GM19043 (cell line): ENCODE data around the gene NLRX1.
"Not testable (repeated sequence)": the region's sequence is repeated elsewhere in the genome, so short reads cannot be mapped to it uniquely, and the experiment has no call there.

Experiments
- ATAC-seq: cut with Tn5 transposase; IDR thresholded peaks from one replicate; pipeline ENCODE4 v1.9.1; 2021; ENCODE audit warnings: low read depth; ENCODE audit not compliant: unreplicated experiment

NLRX1 gene

GRCh38 chr11:119205574-119206510, 37.3 kb downstream of the NLRX1 start, which contains the start of gene CBL:
CBL (plus strand) TSS chr11:119206339; CDS start chr11:119206418, 79 bp downstream.
- ATAC-seq = peak; percentile 75

DNA sequence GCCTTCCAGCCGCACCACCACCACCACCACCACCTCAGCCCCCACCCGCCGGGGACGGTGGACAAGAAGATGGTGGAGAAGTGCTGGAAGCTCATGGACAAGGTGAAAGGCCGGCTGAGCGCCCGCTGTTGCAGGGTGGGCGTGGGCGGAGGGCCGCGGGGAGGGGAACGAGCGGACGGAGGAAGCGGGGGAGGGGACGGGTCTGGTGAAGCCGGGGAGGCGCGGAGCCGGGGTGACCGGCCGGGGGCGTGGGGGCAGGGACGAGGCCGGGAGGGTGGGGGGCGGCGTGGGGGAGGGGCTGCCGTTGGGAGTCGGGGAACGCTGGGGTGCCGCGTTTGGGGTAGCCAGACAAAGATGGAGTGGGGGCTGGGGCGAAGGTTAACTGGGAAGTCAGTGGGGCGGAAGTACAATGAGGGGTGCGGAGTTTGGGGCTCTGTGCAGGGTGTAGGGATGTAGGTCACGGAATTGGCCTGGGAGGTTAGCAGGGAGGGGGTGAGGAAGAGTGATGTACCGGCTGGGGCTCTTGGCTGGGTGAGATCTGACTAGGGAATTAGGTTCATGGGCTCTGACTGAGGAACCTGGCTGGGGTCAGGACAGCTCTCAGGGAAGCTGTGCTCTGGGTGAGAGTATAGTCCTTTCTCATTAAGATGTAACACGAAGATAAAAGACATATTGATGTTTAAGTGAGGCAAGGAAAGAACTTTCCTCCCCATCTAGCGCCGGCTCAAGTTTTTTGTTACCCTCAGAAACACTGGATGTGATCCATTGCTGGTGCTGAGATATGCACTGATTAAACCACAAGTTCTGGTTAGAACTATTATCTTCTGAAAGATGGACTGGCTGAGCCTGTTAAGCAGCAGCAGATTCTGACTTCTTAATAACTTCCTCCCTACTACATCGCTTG, 38.2 kb downstream of the NLRX1 start:
- no peak for ATAC-seq

DNA sequence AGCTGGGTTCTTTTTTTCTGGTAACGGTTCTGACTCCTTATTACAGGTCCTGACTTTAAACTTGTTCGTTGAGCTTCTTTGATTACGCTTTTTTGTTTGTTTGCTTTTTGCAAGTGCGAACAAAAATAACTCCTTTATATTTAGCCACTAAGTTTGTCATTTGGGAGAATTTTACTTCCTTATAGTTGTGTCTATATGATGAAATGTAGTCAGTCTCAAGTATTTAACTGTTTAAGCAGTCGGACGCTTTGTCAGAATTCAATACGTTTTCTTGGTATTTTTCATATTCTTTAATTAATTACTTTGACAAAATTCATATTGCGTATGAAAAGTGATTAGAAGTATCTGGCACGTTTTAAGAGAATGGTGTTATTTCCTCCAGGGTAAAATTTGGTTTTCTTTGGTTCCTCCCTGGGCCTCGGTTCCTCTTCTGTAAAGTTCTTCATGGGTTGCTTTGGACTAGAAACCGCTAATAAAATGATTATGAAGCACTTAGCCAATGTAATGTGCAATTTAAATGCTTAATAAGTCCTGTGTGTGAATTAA, 39.0 kb downstream of the NLRX1 start:
- no peak for ATAC-seq

- ATAC-seq = no peak
Measured at GRCh38 chr11:119209186-119209585, 40.7 kb downstream of the NLRX1 start.

DNA sequence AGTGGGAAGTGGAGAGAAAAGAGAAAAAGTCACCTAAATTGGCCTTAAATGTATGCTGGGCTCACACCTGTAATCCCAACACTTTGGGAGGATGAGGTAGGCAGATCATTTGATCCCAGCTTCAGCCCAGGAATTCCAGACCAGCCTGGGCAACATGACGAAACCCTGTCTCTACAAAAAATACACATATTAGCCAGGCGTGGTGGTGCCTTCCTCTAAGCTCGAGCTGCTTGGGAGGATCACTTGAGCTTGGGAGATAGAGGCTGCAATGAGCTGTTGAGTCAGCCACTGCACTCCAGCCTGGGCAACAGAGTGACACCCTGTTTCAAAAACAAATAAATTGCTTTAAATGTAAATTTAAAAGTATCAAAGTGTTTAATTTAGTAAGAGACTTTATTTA, 41.5 kb downstream of the NLRX1 start:
- no peak for ATAC-seq

DNA sequence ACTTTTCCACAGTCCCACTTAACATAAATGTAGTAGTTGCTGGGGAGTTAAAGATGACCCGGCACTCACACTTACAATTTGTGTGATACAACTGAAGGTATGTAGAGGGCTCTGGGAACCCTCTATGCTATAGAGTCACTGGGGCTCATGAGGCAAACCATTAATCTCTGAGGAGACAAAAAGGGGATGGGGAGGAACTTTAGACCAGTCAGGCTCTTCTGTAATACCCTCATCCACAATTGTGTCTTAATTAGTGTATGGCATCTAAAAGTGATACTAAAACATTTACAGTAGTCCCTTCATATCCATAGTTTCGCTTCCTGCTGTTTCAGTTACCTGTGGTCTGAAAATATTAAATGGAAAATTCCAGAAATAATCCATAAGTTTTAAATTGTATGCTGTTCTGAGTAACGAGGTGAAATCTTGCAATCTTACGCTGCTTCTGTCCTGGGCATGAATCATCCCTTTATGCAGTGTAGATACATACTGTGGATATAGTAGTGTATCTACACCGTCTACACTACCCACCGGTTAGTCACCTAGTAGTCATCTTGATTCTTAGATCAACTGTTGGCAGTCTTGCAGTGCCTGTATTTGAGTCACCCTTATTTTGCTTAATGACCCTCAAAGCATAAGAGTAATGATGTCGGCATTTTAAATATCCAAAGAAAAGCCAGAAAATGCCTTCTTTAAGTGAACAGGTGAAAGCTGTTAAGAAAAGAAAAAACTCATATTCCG, 49.8 kb downstream of the NLRX1 start:
- no peak for ATAC-seq

- ATAC-seq = no peak
Measured at GRCh38 chr11:119222308-119222707, 53.8 kb downstream of the NLRX1 start.

DNA sequence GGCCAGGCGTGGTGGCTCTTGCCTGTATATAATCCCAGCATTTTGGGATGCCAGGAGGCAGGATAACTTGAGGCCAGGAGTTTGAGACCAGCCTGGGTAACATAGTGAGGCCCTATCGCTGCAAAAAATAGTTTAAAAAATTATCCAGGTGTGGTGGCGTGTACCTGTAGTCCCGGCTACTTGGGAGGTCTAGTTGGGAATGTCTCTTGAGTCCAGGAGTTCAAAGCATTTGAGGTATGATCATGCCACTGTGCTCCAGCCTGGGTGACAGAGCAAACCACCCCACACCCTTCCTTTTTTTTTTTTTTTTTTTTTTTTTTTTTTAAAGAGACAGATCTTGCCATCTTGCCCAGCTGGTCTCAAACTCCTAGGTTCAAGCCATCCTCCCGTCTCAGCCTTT, 54.4 kb downstream of the NLRX1 start:
- no peak for ATAC-seq

DNA sequence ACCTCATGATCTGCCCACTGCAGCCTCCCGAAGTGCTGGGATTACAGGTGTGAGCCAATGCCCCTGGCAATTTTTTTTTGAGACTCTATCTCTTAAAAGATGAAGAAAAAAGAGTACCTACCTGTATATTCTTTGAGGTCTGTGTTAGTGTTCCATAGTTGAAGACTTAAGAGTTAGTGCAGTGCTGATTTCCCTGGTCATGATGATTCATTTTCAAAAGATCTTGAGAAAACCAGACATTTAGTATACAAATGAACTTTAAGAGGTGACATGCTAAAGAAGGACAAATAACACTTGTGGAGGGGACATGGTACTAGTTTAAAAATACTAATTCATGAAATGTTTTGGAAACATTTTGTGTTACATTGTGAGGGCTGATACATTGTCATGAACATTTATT, 55.3 kb downstream of the NLRX1 start:
- ATAC-seq = no peak

DNA sequence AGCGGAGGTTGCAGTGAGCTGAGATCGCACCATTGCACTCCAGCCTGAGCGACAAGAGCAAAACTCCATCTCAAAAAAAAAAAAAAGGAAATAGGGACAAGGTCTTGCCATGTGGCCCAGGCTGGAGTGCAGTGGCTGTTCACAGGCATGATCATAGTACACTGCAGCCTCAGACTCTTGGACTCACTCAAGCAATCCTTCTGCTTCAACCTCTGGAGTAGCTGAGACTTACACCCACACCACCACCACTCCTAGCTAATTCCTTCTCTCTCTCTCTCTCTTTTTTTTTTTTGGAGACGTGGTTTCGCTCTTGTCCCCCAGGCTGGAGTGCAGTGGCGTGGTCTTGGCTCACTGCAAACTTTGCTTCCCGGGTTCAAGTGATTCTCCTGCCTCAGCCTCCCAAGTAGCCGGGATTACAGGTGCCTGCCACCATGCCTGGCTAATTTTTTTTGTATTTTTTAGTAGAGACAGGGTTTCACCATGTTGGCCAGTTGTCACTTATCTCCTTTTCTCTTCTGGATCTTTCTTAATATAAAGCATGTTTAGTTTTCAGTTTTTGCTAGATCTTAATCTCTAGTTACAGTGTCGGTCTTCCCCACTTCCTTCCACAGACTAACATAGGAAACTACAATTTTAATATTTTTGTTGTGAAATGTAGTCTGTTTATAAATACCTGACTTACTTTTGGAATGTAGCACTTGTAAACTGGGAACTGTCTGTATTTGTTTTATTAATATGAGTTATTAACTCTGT, 60.2 kb downstream of the NLRX1 start:
- not testable (repeated sequence) for ATAC-seq

GRCh38 chr11:119229288-119229672, 60.8 kb downstream of the NLRX1 start:
- ATAC-seq = no peak

- ATAC-seq = no peak
Measured at GRCh38 chr11:119229741-119230140, 61.2 kb downstream of the NLRX1 start.
